SU-DHL-6 (cell line): ENCODE results near the gene PTCH1.

Source experiments
- H2AFZ ChIP-seq: fragments of 200-600 bp; sonication (generic); 2 replicates; pipeline ENCODE4 v1.6.1; 2014; ENCODE audit warnings: low read depth, mild to moderate bottlenecking, moderate library complexity, mixed read lengths, antibody characterized with exemption, low read length; ENCODE audit not compliant: severe bottlenecking
- H3F3A ChIP-seq: fragments of 200-600 bp; shearing (Covaris generic); 2 replicates; pipeline ENCODE4 v1.6.0; 2016; ENCODE audit warnings: antibody characterized with exemption, mild to moderate bottlenecking; ENCODE audit not compliant: insufficient read depth
- H3K27ac ChIP-seq: fragments of 200-600 bp; sonication (generic); 2 replicates; pipeline ENCODE4 v1.5.1; 2016; ENCODE audit warnings: low read depth, mild to moderate bottlenecking, low read length, moderate library complexity, mixed read lengths
- H3K27me3 ChIP-seq: fragments of 200-600 bp; sonication (generic), shearing (Covaris generic); 2 replicates; pipeline ENCODE4 v1.6.0; 2014; ENCODE audit warnings: mild to moderate bottlenecking, low read length
- H3K36me3 ChIP-seq: fragments of 200-600 bp; sonication (generic); 2 replicates; pipeline ENCODE4 v1.6.1; 2014; ENCODE audit warnings: mild to moderate bottlenecking, low read length, mixed read lengths
- H3K4me2 ChIP-seq: fragments of 300-600, 200-600 bp; shearing (Covaris generic), sonication (generic); 2 replicates; pipeline ENCODE4 v1.6.0; 2014; ENCODE audit warnings: low read length, low read depth, mild to moderate bottlenecking; ENCODE audit not compliant: poor library complexity, severe bottlenecking
- H3K4me3 ChIP-seq: fragments of 200-600 bp; sonication (generic); 2 replicates; pipeline ENCODE4 v1.5.1; 2014; ENCODE audit warnings: antibody characterized with exemption, low read length, mild to moderate bottlenecking, mixed read lengths; ENCODE audit not compliant: insufficient read depth, poor library complexity, severe bottlenecking
- H3K79me2 ChIP-seq: fragments of 200-600 bp; sonication (generic); 2 replicates; pipeline ENCODE4 v1.6.1; 2014; ENCODE audit warnings: mild to moderate bottlenecking, low read length, moderate library complexity; ENCODE audit not compliant: insufficient read depth
- H3K9ac ChIP-seq: fragments of 200-600 bp; sonication (generic); 2 replicates; pipeline ENCODE4 v1.7.0; 2014; ENCODE audit warnings: mild to moderate bottlenecking, low read length
- H3K9me2 ChIP-seq: fragments of 200-600 bp; sonication (generic); replicated peaks from 2 replicates; pipeline ENCODE4 v1.6.1; 2014; ENCODE audit warnings: low read length; ENCODE audit not compliant: insufficient read depth
- H3K9me3 ChIP-seq: fragments of 200-600 bp; sonication (generic); 2 replicates; pipeline ENCODE4 v1.6.1; 2014; ENCODE audit warnings: low read length, mixed read lengths; ENCODE audit not compliant: insufficient read depth
- H4K20me1 ChIP-seq: fragments of 200-600 bp; sonication (generic); 2 replicates; pipeline ENCODE4 v1.6.1; 2014; ENCODE audit warnings: low read depth, mild to moderate bottlenecking, antibody characterized with exemption, low read length, moderate library complexity, mixed read lengths
- CTCF ChIP-seq: fragments of 200-600 bp; sonication (generic); IDR thresholded peaks from one replicate; pipeline ENCODE4 v1.5.1; 2017; ENCODE audit warnings: antibody characterized with exemption, mild to moderate bottlenecking, low read length, moderate library complexity; ENCODE audit not compliant: insufficient read depth, poor library complexity, severe bottlenecking
- EZH2phosphoT487 ChIP-seq: fragments of 200-600 bp; sonication (generic), shearing (Covaris generic); conservative IDR thresholded peaks from 2 replicates; pipeline ENCODE4 v1.6.1; 2018; ENCODE audit warnings: mild to moderate bottlenecking, antibody characterized with exemption, low read length, moderate library complexity, mixed read lengths

PTCH1 gene

GRCh38 chr9:95459851-95460517, 56.8 kb downstream of the PTCH1 start:
- H3K36me3 ChIP-seq, result peaks cover 19% of the 10 kb centered on the region; the same call in 1 of the 2 replicates
- no peak overlapping the region for H2AFZ ChIP-seq
- H3F3A ChIP-seq, result peaks cover 12% of the 10 kb centered on the region; the same call in 1 of the 2 replicates
- no peak overlapping the region for H3K27ac ChIP-seq
- no peak overlapping the region for H3K4me3 ChIP-seq
- no peaks in the 10 kb centered on the region for H3K9me3 ChIP-seq
- H4K20me1 ChIP-seq, result no peaks in the 10 kb centered on the region
- H3K9ac ChIP-seq, result no peak overlapping the region
- H3K9me2 ChIP-seq, result no peaks in the 10 kb centered on the region
- H3K79me2 ChIP-seq, result no peaks in the 10 kb centered on the region; the same call in 1 of the 2 replicates
- TF ChIP-seq CTCF, result no peak
- TF ChIP-seq EZH2phosphoT487, result no peak
- H3K27me3 ChIP-seq, result no peaks in the 10 kb centered on the region
- H3K4me2 ChIP-seq, result no peak overlapping the region

- no peak overlapping the region for H3K4me3 ChIP-seq
- peaks cover 11% of the 10 kb centered on the region; the same call in 1 of the 2 replicates for H3K36me3 ChIP-seq
- no peak overlapping the region for H3K4me2 ChIP-seq
- H3K9me2 ChIP-seq, result no peaks in the 10 kb centered on the region
- H3K79me2 ChIP-seq, result no peaks in the 10 kb centered on the region; the same call in 1 of the 2 replicates
- H3K9ac ChIP-seq, result no peak overlapping the region
- H3K27ac ChIP-seq, result no peak overlapping the region
- no peaks in the 10 kb centered on the region for H3K9me3 ChIP-seq
- H3K27me3 ChIP-seq, result no peaks in the 10 kb centered on the region
- TF ChIP-seq CTCF, result no peak
- no peak for TF ChIP-seq EZH2phosphoT487
- H3F3A ChIP-seq, result peaks cover 12% of the 10 kb centered on the region; the same call in 1 of the 2 replicates
- H4K20me1 ChIP-seq, result no peaks in the 10 kb centered on the region
- H2AFZ ChIP-seq, result no peak overlapping the region
Observed at GRCh38 chr9:95459178-95459577, 57.6 kb downstream of the PTCH1 start.

- H3K9ac ChIP-seq, result no peak overlapping the region
- no peaks in the 10 kb centered on the region for H3K27me3 ChIP-seq
- H3K9me3 ChIP-seq, result no peaks in the 10 kb centered on the region
- no peak overlapping the region for H2AFZ ChIP-seq
- no peak overlapping the region for H3K4me3 ChIP-seq
- H3K4me2 ChIP-seq, result no peak overlapping the region
- TF ChIP-seq CTCF (no peak), EZH2phosphoT487 (no peak)
- H3K27ac ChIP-seq, result no peak overlapping the region
- no peaks in the 10 kb centered on the region; the same call in 1 of the 2 replicates for H3K79me2 ChIP-seq
- H3F3A ChIP-seq, result peaks cover 8% of the 10 kb centered on the region; the same call in 1 of the 2 replicates
- 0 out of 2 replicates have a peak, but pooled peaks cover 10% of the 10 kb centered on the region for H3K36me3 ChIP-seq
- no peaks in the 10 kb centered on the region for H3K9me2 ChIP-seq
- no peaks in the 10 kb centered on the region for H4K20me1 ChIP-seq
Observed at GRCh38 chr9:95458666-95459065, 58.1 kb downstream of the PTCH1 start.
